NCI-H1417 (cell line): ENCODE data around the gene RAB33A.

Experiments used
- DNase-seq, 3 experiments: peaks; one replicate each; lab custom pipeline; 2025; lab: John Stamatoyannopoulos, UW

The RAB33A gene

GRCh38 chrX:130171446-130172126, at the start of gene RAB33A:
TSS of gene RAB33A (plus strand) at chrX:130171962. CDS start at chrX:130172063, 101 bp downstream.
- DNase-seq: peak in 2 of 3 experiments; percentile 72 to 77

GRCh38 chrX:130124577-130124976, 47.2 kb upstream of the RAB33A start:
- DNase-seq: no peak

GRCh38 chrX:130125091-130125874, 46.5 kb upstream of the RAB33A start:
- DNase-seq: no peak

GRCh38 chrX:130130990-130131389, 40.8 kb upstream of the RAB33A start:
- no peak for DNase-seq

GRCh38 chrX:130136496-130136895, 35.3 kb upstream of the RAB33A start:
- no peak for DNase-seq

GRCh38 chrX:130136961-130137360, 34.8 kb upstream of the RAB33A start:
- no peak for DNase-seq

- peak in 1 of 3 experiments; percentile 70 for DNase-seq
These were observed 32.1 kb upstream of the RAB33A start for GRCh38 chrX:130139474-130140201.

- no peak for DNase-seq
These were observed 27.3 kb upstream of the RAB33A start for GRCh38 chrX:130144509-130144908.

- no peak for DNase-seq
These were observed 26.6 kb upstream of the RAB33A start for GRCh38 chrX:130145123-130145522.

GRCh38 chrX:130147631-130148030, 24.1 kb upstream of the RAB33A start:
- no peak for DNase-seq

- no peak for DNase-seq
These were observed 16.2 kb upstream of the RAB33A start for GRCh38 chrX:130155564-130155963.

GRCh38 chrX:130158311-130158710, 13.5 kb upstream of the RAB33A start:
- no peak for DNase-seq

GRCh38 chrX:130159776-130160175, 12.0 kb upstream of the RAB33A start:
- no peak for DNase-seq

GRCh38 chrX:130162094-130162735, 9.5 kb upstream of the RAB33A start:
- no peak for DNase-seq

GRCh38 chrX:130163398-130163797, 8.4 kb upstream of the RAB33A start:
- DNase-seq: no peak

- DNase-seq: no peak
These were observed 6.5 kb upstream of the RAB33A start for GRCh38 chrX:130165181-130165702.

GRCh38 chrX:130165703-130166502, 5.9 kb upstream of the RAB33A start, which contains the start of gene AIFM1:
TSS of gene AIFM1 (minus strand) at chrX:130165841. CDS start at chrX:130165656, 185 bp downstream.
- peak; percentile 96 to 98 (median 97) for DNase-seq

GRCh38 chrX:130166503-130166777, 5.3 kb upstream of the RAB33A start:
- peak in 1 of 3 experiments; percentile 52 for DNase-seq

GRCh38 chrX:130167040-130167439, 4.7 kb upstream of the RAB33A start:
- peak in 1 of 3 experiments; percentile 36 for DNase-seq

GRCh38 chrX:130170752-130171445, 863 bp upstream of the RAB33A start:
- peak; percentile 54 to 94 (median 89) for DNase-seq
